IPS-20b (cell line): ENCODE results near the gene GABRG1.
A peak's percentile ranks its signal among the peaks of the same experiment; 100 is the strongest.

Experiments used
- H3K27ac ChIP-seq: one replicate; pipeline ENCODE4 v1.5.1; 2013; ENCODE audit warnings: low read length
- H3K27me3 ChIP-seq: 2 replicates; pipeline ENCODE4 v1.6.1; 2013; ENCODE audit warnings: mild to moderate bottlenecking, low read length, inconsistent platforms; ENCODE audit not compliant: insufficient read depth
- H3K36me3 ChIP-seq: 2 replicates; pipeline ENCODE4 v1.6.1; 2013; ENCODE audit warnings: low read depth, mild to moderate bottlenecking, inconsistent platforms, low read length, moderate library complexity; ENCODE audit not compliant: insufficient read depth
- H3K4me1 ChIP-seq: 2 replicates; pipeline ENCODE4 v1.6.1; 2013; ENCODE audit warnings: mild to moderate bottlenecking, control low read depth, inconsistent platforms, low read length, moderate library complexity; ENCODE audit not compliant: insufficient read depth
- H3K4me3 ChIP-seq: 2 replicates; pipeline ENCODE4 v1.5.1; 2013; ENCODE audit warnings: mild to moderate bottlenecking, low read length, inconsistent platforms
- H3K9ac ChIP-seq: 2 replicates; pipeline ENCODE4 v1.6.1; 2013; ENCODE audit warnings: low read depth, mild to moderate bottlenecking, inconsistent platforms, low read length, moderate library complexity
- H3K9me3 ChIP-seq: 2 replicates; pipeline ENCODE4 v1.6.1; 2013; ENCODE audit warnings: mild to moderate bottlenecking, low read depth, low read length, inconsistent platforms; ENCODE audit not compliant: insufficient read depth

Gene GABRG1

DNA sequence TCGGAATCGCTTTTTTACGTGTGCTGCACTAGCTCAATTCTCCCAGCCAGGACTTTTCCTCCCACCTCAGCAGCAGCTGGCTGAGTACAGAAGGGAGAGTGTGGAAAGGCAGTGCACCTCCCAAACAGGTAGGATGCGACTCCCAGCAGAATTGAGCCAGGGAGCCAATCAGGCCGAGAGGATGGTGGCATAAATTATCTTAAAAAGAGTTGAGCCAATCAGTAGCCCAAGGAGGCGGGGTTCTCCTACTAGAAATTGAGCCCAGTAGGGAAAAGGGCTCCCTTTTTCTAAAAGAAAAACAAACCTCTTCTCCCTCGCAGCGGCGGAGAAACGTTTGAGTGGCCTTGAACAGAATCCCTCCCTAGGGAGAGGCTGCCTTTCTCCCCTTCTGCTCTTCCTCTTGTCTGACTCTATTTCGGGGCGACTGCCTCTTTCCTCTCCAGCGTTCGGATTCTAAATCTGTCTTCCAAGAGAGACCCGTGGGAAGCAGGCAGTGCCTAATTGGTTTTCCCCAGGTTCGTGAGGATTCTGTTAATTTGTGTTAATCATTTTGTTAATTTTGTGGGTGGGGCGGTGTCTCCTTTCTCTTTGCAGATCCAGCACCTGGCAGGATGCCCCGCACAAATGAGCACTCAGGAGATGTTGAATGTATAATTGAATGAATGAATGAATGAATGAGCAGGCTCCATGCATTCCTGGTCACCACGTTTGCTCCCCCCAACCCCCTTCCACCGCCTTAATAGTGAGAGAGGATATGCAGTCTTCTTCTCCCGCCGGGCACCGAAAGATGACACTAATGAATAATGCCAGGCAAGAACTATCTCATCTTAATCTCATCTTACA, at the start of gene GABRG1:
GABRG1 (minus strand) TSS at position 142 of the 843 bp plus-strand sequence; CDS start at position 1, 141 bp downstream.
- Histone ChIP-seq H3K4me1 (peaks cover 8% of the 10 kb centered on the region; the same call in 1 of the 2 replicates), H3K4me3 (peak within 1 kb of the TSS; percentile 85), H3K27me3 (peaks cover 17% of the 10 kb centered on the region), H3K36me3 (no peaks in the 10 kb centered on the region), H3K27ac (no peak within 1 kb of the TSS), H3K9me3 (no peaks in the 10 kb centered on the region), H3K9ac (0 out of 2 replicates have a peak within 1 kb of the TSS, but pooled peaks have one; percentile 17)

DNA sequence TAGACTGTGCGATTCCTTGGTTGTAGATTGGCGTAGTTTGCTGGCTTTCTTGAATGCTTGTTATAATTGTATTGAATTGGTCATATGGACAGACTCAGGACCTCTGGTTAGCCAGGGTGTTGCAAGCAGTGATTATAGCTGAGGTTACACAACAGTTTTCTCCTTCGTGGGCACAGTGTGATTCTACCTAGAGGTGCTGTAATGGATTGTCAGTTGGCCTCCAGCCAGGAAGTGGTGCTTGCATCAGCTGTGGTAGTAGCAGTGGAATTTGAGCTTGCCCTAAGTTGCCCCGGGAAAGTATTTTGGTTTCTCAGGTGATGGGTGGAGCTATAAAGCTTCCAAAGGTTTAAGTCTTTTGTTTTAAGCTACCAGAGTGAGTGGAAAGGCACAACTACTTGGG, 23.1 kb upstream of the GABRG1 start:
- Histone ChIP-seq H3K4me3 (no peak overlapping the region), H3K36me3 (no peaks in the 10 kb centered on the region), H3K9me3 (no peaks in the 10 kb centered on the region; the same call in 1 of the 2 replicates), H3K9ac (no peak overlapping the region), H3K27ac (no peak overlapping the region), H3K27me3 (no peaks in the 10 kb centered on the region), H3K4me1 (no peaks in the 10 kb centered on the region)

DNA sequence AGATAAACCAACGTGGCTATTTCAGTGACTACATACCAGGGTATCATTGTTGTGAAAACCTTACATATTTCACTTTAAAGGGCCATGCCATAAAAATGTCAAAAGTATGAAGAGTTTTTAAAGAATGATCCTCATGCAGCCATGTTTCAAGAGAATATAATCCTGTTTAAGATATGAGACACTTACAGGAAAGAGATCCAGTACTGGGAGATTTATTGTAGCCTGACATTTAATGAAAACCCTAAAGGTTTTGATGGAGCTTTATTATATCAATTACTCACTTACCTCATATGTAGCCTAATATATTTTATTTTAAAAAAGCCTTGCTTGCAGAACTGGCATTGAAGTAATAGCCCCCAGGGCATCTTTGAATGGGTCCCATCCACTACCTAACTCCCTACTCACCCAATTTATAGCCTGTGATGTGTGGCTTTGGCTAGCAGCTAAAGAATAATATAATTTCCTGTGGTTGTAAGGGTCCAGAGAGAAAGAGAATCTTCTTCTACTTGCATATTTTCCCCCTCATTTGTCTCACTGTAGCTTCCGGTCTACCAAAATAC, 7.7 kb upstream of the GABRG1 start:
- Histone ChIP-seq H3K4me1 (no peaks in the 10 kb centered on the region), H3K9ac (no peak overlapping the region), H3K9me3 (no peaks in the 10 kb centered on the region), H3K36me3 (no peaks in the 10 kb centered on the region), H3K4me3 (no peak overlapping the region), H3K27me3 (no peaks in the 10 kb centered on the region; the same call in 1 of the 2 replicates), H3K27ac (no peak overlapping the region)

DNA sequence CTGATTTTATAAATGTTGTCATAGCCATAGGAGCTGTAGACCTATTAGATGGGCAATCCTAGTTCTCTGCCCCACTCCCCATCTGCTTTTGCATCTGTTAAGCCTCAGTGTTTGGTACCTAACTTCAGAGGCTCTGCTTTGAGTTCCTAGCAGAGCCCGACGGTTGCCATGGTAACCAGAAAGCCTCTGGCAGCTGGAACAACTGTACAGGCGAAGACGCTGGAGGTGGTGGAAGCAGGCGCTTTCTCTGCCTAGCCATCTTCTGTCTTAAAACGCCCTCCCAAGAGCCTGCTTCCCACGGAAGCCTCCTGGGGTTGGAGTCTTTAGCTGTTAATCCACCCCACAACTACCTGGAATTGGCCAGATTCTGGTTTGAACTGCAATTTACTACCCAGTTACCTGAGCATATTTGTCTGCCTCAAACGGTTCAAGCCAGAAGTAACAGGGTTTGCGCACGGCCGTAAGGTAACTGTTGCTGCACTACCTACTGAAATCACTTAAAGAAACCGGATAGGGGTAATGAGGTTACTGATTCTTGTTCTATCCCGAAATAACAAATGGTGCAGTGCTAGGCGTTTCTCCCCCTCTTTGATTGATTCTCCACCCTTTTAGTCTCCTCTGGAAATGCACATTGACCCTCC, 1.0 kb upstream of the GABRG1 start:
- peak overlapping the region; percentile 85 for H3K4me3 ChIP-seq
- peaks cover 8% of the 10 kb centered on the region; the same call in 1 of the 2 replicates for H3K4me1 ChIP-seq
- no peak overlapping the region for H3K27ac ChIP-seq
- peaks cover 17% of the 10 kb centered on the region for H3K27me3 ChIP-seq
- H3K36me3 ChIP-seq, result no peaks in the 10 kb centered on the region
- H3K9me3 ChIP-seq, result no peaks in the 10 kb centered on the region
- H3K9ac ChIP-seq, result no peak overlapping the region

- H3K27me3 ChIP-seq, result no peaks in the 10 kb centered on the region
- no peaks in the 10 kb centered on the region for H3K9me3 ChIP-seq
- no peaks in the 10 kb centered on the region for H3K4me1 ChIP-seq
- H3K4me3 ChIP-seq, result no peak overlapping the region
- H3K27ac ChIP-seq, result no peak overlapping the region
- H3K36me3 ChIP-seq, result no peaks in the 10 kb centered on the region
- H3K9ac ChIP-seq, result no peak overlapping the region
These were observed 42.2 kb downstream of the GABRG1 start for GRCh38 chr4:46081674-46082073.

DNA sequence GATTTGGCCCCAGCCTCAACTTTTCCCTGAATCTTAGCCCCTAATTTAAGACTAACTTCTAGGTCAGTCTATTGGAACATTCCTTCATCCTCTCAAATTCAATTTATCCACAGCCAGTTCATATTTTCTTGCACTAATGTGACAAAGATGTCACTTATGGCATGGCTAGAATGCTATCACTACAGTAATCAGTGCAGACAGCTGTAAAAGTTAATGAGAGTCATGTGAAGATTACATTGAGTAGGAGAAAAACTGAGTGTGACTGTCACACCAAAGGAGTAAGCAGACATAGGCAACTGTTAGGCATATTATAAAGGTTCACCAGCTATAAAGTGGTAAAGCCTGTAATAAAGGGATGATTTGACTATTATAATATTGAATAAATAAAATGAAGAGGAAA, 42.6 kb downstream of the GABRG1 start:
- no peak overlapping the region for H3K4me3 ChIP-seq
- no peak overlapping the region for H3K27ac ChIP-seq
- no peaks in the 10 kb centered on the region for H3K27me3 ChIP-seq
- H3K4me1 ChIP-seq, result no peaks in the 10 kb centered on the region
- H3K9me3 ChIP-seq, result no peaks in the 10 kb centered on the region
- H3K36me3 ChIP-seq, result no peaks in the 10 kb centered on the region
- no peak overlapping the region for H3K9ac ChIP-seq

GRCh38 chr4:46073778-46074177, 50.1 kb downstream of the GABRG1 start:
- Histone ChIP-seq H3K4me1 (no peaks in the 10 kb centered on the region), H3K9ac (no peak overlapping the region), H3K27ac (no peak overlapping the region), H3K27me3 (no peaks in the 10 kb centered on the region), H3K4me3 (no peak overlapping the region), H3K9me3 (no peaks in the 10 kb centered on the region), H3K36me3 (no peaks in the 10 kb centered on the region)

- H3K4me1 ChIP-seq, result no peaks in the 10 kb centered on the region
- H3K27me3 ChIP-seq, result no peaks in the 10 kb centered on the region
- no peaks in the 10 kb centered on the region for H3K36me3 ChIP-seq
- H3K9ac ChIP-seq, result no peak overlapping the region
- H3K27ac ChIP-seq, result no peak overlapping the region
- no peak overlapping the region for H3K4me3 ChIP-seq
- no peaks in the 10 kb centered on the region for H3K9me3 ChIP-seq
These were observed 72.5 kb downstream of the GABRG1 start for GRCh38 chr4:46051392-46051791.

DNA sequence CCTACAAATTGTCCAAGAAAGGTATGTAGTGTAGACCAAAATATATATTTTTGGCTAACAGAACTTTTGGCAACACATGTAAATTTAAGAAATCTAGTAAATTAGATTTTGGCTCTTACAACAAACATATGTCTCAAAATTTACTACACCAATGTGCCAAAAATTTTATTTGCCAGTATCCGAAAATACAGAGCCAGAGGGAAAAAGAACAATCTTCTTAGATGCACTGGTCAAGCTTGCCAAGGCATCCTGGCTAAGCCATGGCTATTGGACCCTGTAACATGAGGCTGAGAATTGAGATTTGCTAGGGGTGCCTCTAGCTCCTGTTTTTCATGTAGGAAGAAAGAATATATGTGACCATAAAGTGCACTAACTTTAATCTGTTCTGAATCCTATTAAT, 91.8 kb downstream of the GABRG1 start:
- Histone ChIP-seq H3K9me3 (no peaks in the 10 kb centered on the region), H3K27ac (no peak overlapping the region), H3K4me1 (no peaks in the 10 kb centered on the region), H3K36me3 (no peaks in the 10 kb centered on the region), H3K4me3 (no peak overlapping the region), H3K9ac (no peak overlapping the region), H3K27me3 (no peaks in the 10 kb centered on the region)

DNA sequence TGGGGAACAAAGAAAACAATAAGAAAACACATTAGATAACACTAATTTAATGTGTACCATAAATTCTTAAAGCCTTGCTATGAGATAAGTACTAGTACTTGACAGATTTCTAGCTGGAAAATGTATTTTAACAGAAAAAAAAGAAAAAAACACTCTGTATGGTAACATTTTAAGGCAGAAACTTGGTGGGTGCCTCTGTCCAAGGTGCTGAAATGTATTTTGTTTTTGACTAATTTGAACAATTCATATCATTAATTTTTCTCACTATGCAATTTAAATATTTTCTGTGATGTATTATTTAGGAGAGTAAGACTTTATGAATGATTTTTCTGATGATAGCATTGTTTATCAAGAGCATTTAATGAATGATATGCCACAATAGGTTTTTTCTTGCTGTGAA, 107.5 kb downstream of the GABRG1 start:
- no peak overlapping the region for H3K9ac ChIP-seq
- no peak overlapping the region for H3K27ac ChIP-seq
- no peaks in the 10 kb centered on the region for H3K27me3 ChIP-seq
- no peaks in the 10 kb centered on the region for H3K9me3 ChIP-seq
- H3K36me3 ChIP-seq, result no peaks in the 10 kb centered on the region
- H3K4me1 ChIP-seq, result no peaks in the 10 kb centered on the region
- H3K4me3 ChIP-seq, result no peak overlapping the region

DNA sequence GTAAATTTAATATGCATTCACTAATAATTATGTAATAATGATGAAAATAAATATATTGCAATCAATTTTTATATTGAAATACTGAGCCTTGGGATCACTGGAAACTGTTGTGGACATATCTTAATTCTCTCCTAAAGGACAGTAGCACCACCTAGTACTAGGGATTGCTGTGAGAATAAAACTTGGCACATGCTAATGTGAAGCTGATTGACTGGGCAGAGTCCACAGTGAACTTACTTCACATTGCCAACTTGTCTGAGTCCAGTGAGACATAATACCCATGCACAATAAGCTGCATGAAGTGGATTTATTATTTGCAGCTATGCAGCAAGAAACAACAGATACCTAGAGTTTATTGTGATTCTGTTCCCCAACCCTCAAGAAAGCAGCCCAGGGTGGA, 131.1 kb downstream of the GABRG1 start:
- no peaks in the 10 kb centered on the region for H3K4me1 ChIP-seq
- H3K4me3 ChIP-seq, result no peak overlapping the region
- H3K36me3 ChIP-seq, result no peaks in the 10 kb centered on the region
- no peak overlapping the region for H3K27ac ChIP-seq
- no peaks in the 10 kb centered on the region for H3K27me3 ChIP-seq
- no peaks in the 10 kb centered on the region for H3K9me3 ChIP-seq
- H3K9ac ChIP-seq, result no peak overlapping the region

DNA sequence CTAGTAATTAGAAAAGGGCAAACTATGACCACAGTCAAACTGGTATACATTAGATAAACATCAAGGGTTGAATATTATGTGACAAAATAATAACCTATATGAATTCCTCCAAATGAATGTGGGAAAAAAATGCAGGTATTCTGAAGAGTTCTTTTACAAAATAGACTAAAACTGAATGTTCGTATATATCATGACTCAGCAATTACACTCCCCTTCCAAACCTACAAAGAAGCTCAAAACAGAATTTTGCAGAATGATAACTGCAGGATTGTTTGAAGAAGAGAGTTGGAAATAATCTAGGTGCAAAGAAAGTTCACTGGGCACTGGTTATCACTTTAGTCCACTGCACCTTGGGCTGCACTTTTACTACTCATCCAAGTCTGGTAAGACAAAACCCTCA, 134.1 kb downstream of the GABRG1 start:
- Histone ChIP-seq H3K4me1 (peaks cover 10% of the 10 kb centered on the region; the same call in 1 of the 2 replicates), H3K4me3 (no peak overlapping the region), H3K36me3 (no peaks in the 10 kb centered on the region), H3K9me3 (no peaks in the 10 kb centered on the region; the same call in 1 of the 2 replicates), H3K9ac (no peak overlapping the region), H3K27me3 (no peaks in the 10 kb centered on the region), H3K27ac (no peak overlapping the region)
